Measurements from ENCODE around the gene CASP3.

GRCh38 chr4:184688447-184688846, 39.2 kb upstream of the CASP3 start:
- no peak for TF ChIP-seq POLR2A (IDR thresholded peaks at IDR 0.05)
- TF ChIP-seq CTCF (IDR thresholded peaks at IDR 0.05), result no peak

Data from Peyer's patch (tissue), 4 donors.